Measurements from ENCODE around the gene TPM1.
A peak's percentile ranks its signal among the peaks of the same experiment; 100 is the strongest.

- no peak for TF ChIP-seq CTCF (IDR thresholded peaks at IDR 0.05)
- TF ChIP-seq POLR2AphosphoS5 (IDR thresholded peaks at IDR 0.05; ENCODE audit: low read depth, low read length): peak; percentile 28; the same call in 1 of the 2 replicates
Measured at GRCh38 chr15:63052961-63053698, 10.6 kb downstream of the TPM1 start.

Data from Panc1 (cell line).